ENCODE results near the gene EPAS1. TPM values are rescaled to one million over a fixed set of nuclear protein-coding genes. Genes with fewer than 3 reads are reported as not detected.

Gene EPAS1
- total and polyA plus RNA-seq, 4 donors = 213 to 954 (median 403) TPM

DNA sequence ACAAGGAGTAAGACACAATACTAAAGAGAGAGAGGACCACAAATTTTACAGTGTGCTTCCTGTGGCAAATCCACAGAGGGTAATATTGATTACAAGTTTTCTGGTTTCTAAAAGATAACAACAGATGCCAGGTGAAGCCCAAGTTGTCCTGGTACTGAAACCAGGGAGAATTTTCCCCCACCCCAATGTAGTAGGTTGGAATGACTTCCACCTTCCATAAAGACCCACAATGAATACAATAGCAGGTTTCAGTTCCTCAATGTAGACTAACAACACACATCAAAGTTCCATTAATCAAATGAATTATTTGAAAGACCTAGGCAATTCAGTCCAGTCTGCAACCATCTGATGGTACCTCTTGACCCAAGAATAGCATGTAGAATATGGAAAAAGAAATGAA, 138.1 kb downstream of the EPAS1 start:
- intact Hi-C loops (cut with DNase I) = no loop called here
- no peak overlapping the region for H3K27ac ChIP-seq (ENCODE audit: low read depth in 1 of 2, low read length in 2 of 2)

DNA sequence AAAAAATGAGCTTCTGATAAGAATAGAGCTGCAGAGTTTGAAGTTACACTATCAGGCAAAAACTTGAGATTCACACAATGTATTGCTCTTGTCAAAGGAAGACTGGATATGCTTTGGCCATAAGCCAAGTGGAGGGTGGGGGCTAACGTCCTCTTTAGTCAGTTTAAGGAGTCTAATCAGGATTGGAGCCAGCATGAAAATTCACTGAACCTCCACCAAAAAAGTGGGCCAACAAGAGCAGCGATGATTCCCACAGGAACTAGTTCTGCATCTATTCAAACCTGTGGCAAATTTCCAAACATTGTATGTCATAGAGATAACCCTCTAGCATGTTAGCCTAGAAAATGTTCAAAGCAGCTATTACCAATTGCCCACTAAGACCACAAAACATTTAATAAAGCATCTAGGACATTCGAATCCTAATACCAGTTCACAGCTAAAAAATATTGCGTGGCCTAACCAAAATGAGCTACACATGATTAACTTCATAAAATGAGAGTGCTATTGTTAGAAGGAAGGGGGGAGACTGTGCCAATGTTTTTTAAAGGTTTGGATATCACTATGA, 138.7 kb downstream of the EPAS1 start:
- no peaks in the 10 kb centered on the region for H3K4me1 ChIP-seq (ENCODE audit: control insufficient read depth in 1 of 2, insufficient read depth in 2 of 2, low read length in 2 of 2)
- no peak for DNase-seq
- H3K36me3 ChIP-seq (ENCODE audit: control insufficient read depth in 1 of 2, insufficient read depth in 2 of 2, low read length in 1 of 2) = no peaks in the 10 kb centered on the region
- H3K4me3 ChIP-seq (ENCODE audit: low read length in 2 of 2) = no peak overlapping the region
- H3K27me3 ChIP-seq (ENCODE audit: control insufficient read depth in 1 of 2, insufficient read depth in 2 of 2, low read length in 1 of 2) = peaks cover 0 to 2% of the 10 kb centered on the region in 2 donors
- intact Hi-C loops (cut with DNase I) = no loop called here
- H3K9me3 ChIP-seq (ENCODE audit: control insufficient read depth, low read length) = peaks cover 2% of the 10 kb centered on the region
- 39 to 60% methylated on average over 4 of the region's 4 CpGs for WGBS, 2 donors
- no peak for ATAC-seq (ENCODE audit: low FRiP score)
- H3K27ac ChIP-seq (ENCODE audit: low read depth in 1 of 2, low read length in 2 of 2) = no peak overlapping the region

More for the DNA sequence above, 138.1 kb downstream of the EPAS1 start:
- no peak for DNase-seq
- H3K4me1 ChIP-seq (ENCODE audit: control insufficient read depth in 1 of 2, insufficient read depth in 2 of 2, low read length in 2 of 2) = no peaks in the 10 kb centered on the region
- no peaks in the 10 kb centered on the region for H3K36me3 ChIP-seq (ENCODE audit: control insufficient read depth in 1 of 2, insufficient read depth in 2 of 2, low read length in 1 of 2)
- peaks cover 0 to 2% of the 10 kb centered on the region in 2 donors for H3K27me3 ChIP-seq (ENCODE audit: control insufficient read depth in 1 of 2, insufficient read depth in 2 of 2, low read length in 1 of 2)
- peaks cover 2% of the 10 kb centered on the region for H3K9me3 ChIP-seq (ENCODE audit: control insufficient read depth, low read length)
- ATAC-seq (ENCODE audit: low FRiP score) = no peak
- no peak overlapping the region for H3K4me3 ChIP-seq (ENCODE audit: low read length in 2 of 2)

Other genes starting within 250 kb of the EPAS1 start
- gene TMEM247, start 182.2 kb downstream of the EPAS1 start, total RNA-seq = not detected
- not detected for gene TMEM247, start 182.2 kb downstream of the EPAS1 start, polyA plus RNA-seq
- gene RHOQ, start 245.1 kb downstream of the EPAS1 start, total RNA-seq = 100 to 1,000 TPM; 135 to 172 TPM
- 10 to 100 TPM; 59.2 to 98.3 TPM for gene RHOQ, start 245.1 kb downstream of the EPAS1 start, polyA plus RNA-seq
- 1 to 10 TPM; 5.1 to 6.8 TPM for gene ATP6V1E2, start 245.2 kb downstream of the EPAS1 start, total RNA-seq
- gene ATP6V1E2, start 245.2 kb downstream of the EPAS1 start, polyA plus RNA-seq = 1 to 10 TPM; 2.9 to 8.0 TPM